Right lobe of liver (tissue), 4 donors: ENCODE results near the gene CELF2.

ENCODE experiments used
- CTCF ChIP-seq, 4 donors: fragments of 200-600 bp in 3 of 4; fragments of 450-650 bp in 1 of 4; IDR thresholded peaks; one replicate each; pipeline versions ENCODE4 v1.5.1 to v1.8.0; 2016 to 2022; ENCODE audit warnings: antibody characterized with exemption in 4 of 4, mild to moderate bottlenecking in 2 of 4
- POLR2A ChIP-seq: fragments of 450-650 bp; IDR thresholded peaks from one replicate; pipeline ENCODE4 v1.6.1; 2017; ENCODE audit warnings: antibody characterized with exemption, mild to moderate bottlenecking
- donor health status: DM: no; HTN: no; CAD: no.
- donor health status: DM: no; HTN: no; CAD: no.
- donor health status: DM: no; HTN: yes; CAD: no.

- no peak for TF ChIP-seq POLR2A
- no peak for TF ChIP-seq CTCF (IDR thresholded peaks at IDR 0.05)
Observed at GRCh38 chr10:11334436-11334835, 316.8 kb downstream of the CELF2 start.
